22Rv1 (cell line): ENCODE measurements around the gene GLOD4.

Experiments
- CTCF ChIP-seq: fragments of 450-650 bp; IDR thresholded peaks from 2 replicates; pipeline ENCODE4 v1.5.1; 2017; ENCODE audit warnings: mild to moderate bottlenecking
- ZFX ChIP-seq: fragments of 450-650 bp; IDR thresholded peaks from 2 replicates; pipeline ENCODE4 v1.6.1; 2017; ENCODE audit warnings: antibody characterized with exemption, borderline replicate concordance

- TF ChIP-seq CTCF (no peak), ZFX (no peak)
Observed at GRCh38 chr17:826778-827177, 44.7 kb upstream of the GLOD4 start.
